Measurements from ENCODE around the gene ACP2.

GRCh38 chr11:47269002-47269828, 20.6 kb upstream of the ACP2 start:
- peak in 1 of 3 experiments; percentile 26 for TF ChIP-seq CTCF (IDR thresholded peaks at IDR 0.05)
- TF ChIP-seq POLR2A (IDR thresholded peaks at IDR 0.05), result no peak
